H9 (cell line): Measurements from ENCODE around the gene VASN. TPM values are rescaled to one million over a fixed set of nuclear protein-coding genes. Genes with fewer than 3 reads are reported as not detected.
A peak's percentile ranks its signal among the peaks of the same experiment; 100 is the strongest.

Source experiments
- DNase-seq: peaks from one replicate; pipeline ENCODE4 v3.0.0-alpha.2; 2017
- H2AFZ ChIP-seq: one replicate; pipeline ENCODE4 v1.6.1; 2013; ENCODE audit warnings: mild to moderate bottlenecking, low read length, control low read depth, moderate library complexity
- H2AK5ac ChIP-seq: 2 replicates; pipeline ENCODE4 v1.6.1; 2013; ENCODE audit warnings: low read length, control low read depth, mixed read lengths; ENCODE audit not compliant: insufficient read length
- H2BK120ac ChIP-seq: one replicate; pipeline ENCODE4 v1.6.1; 2013; ENCODE audit warnings: low read depth, mild to moderate bottlenecking, low read length, control low read depth, inconsistent platforms; ENCODE audit not compliant: poor library complexity, severe bottlenecking
- H2BK12ac ChIP-seq: 2 replicates; pipeline ENCODE4 v1.6.1; 2013; ENCODE audit warnings: low read length, control low read depth, mixed read lengths, low read depth; ENCODE audit not compliant: insufficient read length
- H2BK15ac ChIP-seq: 2 replicates; pipeline ENCODE4 v1.6.1; 2013; ENCODE audit warnings: low read depth, low read length, control low read depth
- H2BK20ac ChIP-seq: one replicate; pipeline ENCODE4 v1.6.1; 2013; ENCODE audit warnings: low read depth, mild to moderate bottlenecking, low read length, control low read depth, inconsistent platforms; ENCODE audit not compliant: poor library complexity, severe bottlenecking
- H2BK5ac ChIP-seq: 2 replicates; pipeline ENCODE4 v1.6.1; 2013; ENCODE audit warnings: low read length, control low read depth, mixed read lengths; ENCODE audit not compliant: insufficient read length
- H3K14ac ChIP-seq: 2 replicates; pipeline ENCODE4 v1.6.1; 2013; ENCODE audit warnings: low read length, control low read depth; ENCODE audit not compliant: insufficient read depth
- H3K18ac ChIP-seq: 2 replicates; pipeline ENCODE4 v1.6.1; 2013; ENCODE audit warnings: low read depth, mild to moderate bottlenecking, mixed read lengths, low read length, control low read depth; ENCODE audit not compliant: insufficient read length
- H3K23ac ChIP-seq: 2 replicates; pipeline ENCODE4 v1.6.1; 2013; ENCODE audit warnings: low read length, control low read depth, mixed read lengths, low read depth; ENCODE audit not compliant: insufficient read length
- H3K23me2 ChIP-seq: 2 replicates; pipeline ENCODE4 v1.6.1; 2013; ENCODE audit warnings: low read depth, mild to moderate bottlenecking, mixed read lengths, low read length, control low read depth; ENCODE audit not compliant: insufficient read length, poor library complexity, severe bottlenecking
- H3K27ac ChIP-seq: 2 replicates; pipeline ENCODE4 v1.5.1; 2013; ENCODE audit warnings: low read length, control low read depth, mixed read lengths, low read depth; ENCODE audit not compliant: insufficient read length
- H3K27me3 ChIP-seq: 2 replicates; pipeline ENCODE4 v1.6.1; 2013; ENCODE audit warnings: low read length, control low read depth, inconsistent platforms; ENCODE audit not compliant: insufficient read depth
- H3K4ac ChIP-seq: 2 replicates; pipeline ENCODE4 v1.6.1; 2013; ENCODE audit warnings: low read depth, mild to moderate bottlenecking, control low read depth, inconsistent platforms, low read length, moderate library complexity
- H3K4me1 ChIP-seq: 2 replicates; pipeline ENCODE4 v1.6.1; 2013; ENCODE audit warnings: low read length, control low read depth, inconsistent platforms; ENCODE audit not compliant: insufficient read depth
- H3K4me2 ChIP-seq: 2 replicates; pipeline ENCODE4 v1.6.1; 2013; ENCODE audit warnings: low read length, control low read depth, mixed read lengths; ENCODE audit not compliant: insufficient read length, insufficient read depth
- H3K56ac ChIP-seq: 2 replicates; pipeline ENCODE4 v1.6.1; 2013; ENCODE audit warnings: low read depth, mild to moderate bottlenecking, mixed read lengths, low read length, control low read depth; ENCODE audit not compliant: insufficient read length
- H3K79me1 ChIP-seq: 2 replicates; pipeline ENCODE4 v1.6.1; 2013; ENCODE audit warnings: low read depth, mild to moderate bottlenecking, moderate library complexity, low read length, control low read depth, inconsistent platforms; ENCODE audit not compliant: insufficient read depth, poor library complexity, severe bottlenecking
- H3K79me2 ChIP-seq: 2 replicates; pipeline ENCODE4 v1.6.1; 2013; ENCODE audit warnings: low read length, control low read depth, inconsistent platforms; ENCODE audit not compliant: insufficient read depth
- H3K9ac ChIP-seq: 2 replicates; pipeline ENCODE4 v1.6.1; 2013; ENCODE audit warnings: low read length, control low read depth, mixed read lengths; ENCODE audit not compliant: insufficient read length; ENCODE audit errors: extremely low read depth
- H3K9me3 ChIP-seq: one replicate; pipeline ENCODE4 v1.6.1; 2013; ENCODE audit warnings: low read depth, low read length, inconsistent platforms; ENCODE audit not compliant: control insufficient read depth
- H3T11ph ChIP-seq: one replicate; pipeline ENCODE4 v1.6.1; 2013; ENCODE audit warnings: mild to moderate bottlenecking, low read length, control low read depth, inconsistent platforms
- H4K20me1 ChIP-seq: one replicate; pipeline ENCODE4 v1.6.1; 2013; ENCODE audit not compliant: control insufficient read depth, insufficient read length, insufficient read depth
- H4K5ac ChIP-seq: 2 replicates; pipeline ENCODE4 v1.6.1; 2013; ENCODE audit warnings: low read depth, mild to moderate bottlenecking, mixed read lengths, low read length, control low read depth; ENCODE audit not compliant: insufficient read length
- H4K8ac ChIP-seq: replicated peaks from 2 replicates; pipeline ENCODE4 v1.6.1; 2013; ENCODE audit warnings: low read length, control low read depth, mixed read lengths, low read depth; ENCODE audit not compliant: insufficient read length
- H4K91ac ChIP-seq: 2 replicates; pipeline ENCODE4 v1.6.1; 2013; ENCODE audit warnings: low read depth, mild to moderate bottlenecking, moderate library complexity, mixed read lengths, low read length, control low read depth; ENCODE audit not compliant: insufficient read length
- H3K27ac Mint-ChIP-seq, 3 experiments: 2 replicates in 2 of 3; 3 replicates in 1 of 3; pipeline ENCODE4 v1.8.0; 2020 to 2021; ENCODE audit warnings: mixed read lengths in 3 of 3, mild to moderate bottlenecking in 1 of 3, moderate library complexity in 1 of 3
- H3K27me3 Mint-ChIP-seq: 2 replicates; pipeline ENCODE4 v1.8.0; 2021; ENCODE audit warnings: low read depth, mild to moderate bottlenecking, moderate library complexity, mixed read lengths
- H3K36me3 Mint-ChIP-seq, 3 experiments: 2 replicates in 2 of 3; 3 replicates in 1 of 3; pipeline ENCODE4 v1.8.0; 2020 to 2021; ENCODE audit warnings: low read depth in 3 of 3, mixed read lengths in 3 of 3; ENCODE audit not compliant: insufficient read depth in 1 of 3
- H3K4me1 Mint-ChIP-seq, 2 experiments: 2 replicates each; pipeline ENCODE4 v1.8.0; 2020; ENCODE audit warnings: mixed read lengths in 2 of 2
- H3K4me3 Mint-ChIP-seq, 2 experiments: 2 replicates in 1 of 2; 3 replicates in 1 of 2; pipeline ENCODE4 v1.8.0; 2020 to 2021; ENCODE audit warnings: mild to moderate bottlenecking in 2 of 2, mixed read lengths in 2 of 2, moderate library complexity in 1 of 2
- H3K9me3 Mint-ChIP-seq, 2 experiments: 2 replicates in 1 of 2; 3 replicates in 1 of 2; pipeline ENCODE4 v1.8.0; 2020; ENCODE audit warnings: mild to moderate bottlenecking in 2 of 2, mixed read lengths in 2 of 2, moderate library complexity in 1 of 2
- WGBS: extraction: QIAGEN DNeasy Blood & Tissue Kit; methylation state at CpG from one replicate; pipeline ENCODE4 v1.1.7; 2013; ENCODE audit warnings: missing lambda C conversion rate, low lambda C conversion rate, mixed read lengths; ENCODE audit not compliant: insufficient read length; ENCODE audit errors: extremely low coverage; 5-methylcytosine and 5-hydroxymethylcytosine counted together
- total RNA-seq: library from RNA; stranded (reverse); gene quantifications from 2 replicates; pipeline ENCODE4 v1.2.1, GENCODE V29; 2021
- TF ChIP-seq, protein P1 (sequence below): fragments of 200-600 bp; sonication (generic); conservative IDR thresholded peaks from 3 replicates; pipeline ENCODE4 v1.8.0; 2021; ENCODE audit warnings: antibody characterized with exemption, mild to moderate bottlenecking

VASN gene
- total RNA-seq, 1 experiment from 2014 or later: 11.0 TPM

DNA sequence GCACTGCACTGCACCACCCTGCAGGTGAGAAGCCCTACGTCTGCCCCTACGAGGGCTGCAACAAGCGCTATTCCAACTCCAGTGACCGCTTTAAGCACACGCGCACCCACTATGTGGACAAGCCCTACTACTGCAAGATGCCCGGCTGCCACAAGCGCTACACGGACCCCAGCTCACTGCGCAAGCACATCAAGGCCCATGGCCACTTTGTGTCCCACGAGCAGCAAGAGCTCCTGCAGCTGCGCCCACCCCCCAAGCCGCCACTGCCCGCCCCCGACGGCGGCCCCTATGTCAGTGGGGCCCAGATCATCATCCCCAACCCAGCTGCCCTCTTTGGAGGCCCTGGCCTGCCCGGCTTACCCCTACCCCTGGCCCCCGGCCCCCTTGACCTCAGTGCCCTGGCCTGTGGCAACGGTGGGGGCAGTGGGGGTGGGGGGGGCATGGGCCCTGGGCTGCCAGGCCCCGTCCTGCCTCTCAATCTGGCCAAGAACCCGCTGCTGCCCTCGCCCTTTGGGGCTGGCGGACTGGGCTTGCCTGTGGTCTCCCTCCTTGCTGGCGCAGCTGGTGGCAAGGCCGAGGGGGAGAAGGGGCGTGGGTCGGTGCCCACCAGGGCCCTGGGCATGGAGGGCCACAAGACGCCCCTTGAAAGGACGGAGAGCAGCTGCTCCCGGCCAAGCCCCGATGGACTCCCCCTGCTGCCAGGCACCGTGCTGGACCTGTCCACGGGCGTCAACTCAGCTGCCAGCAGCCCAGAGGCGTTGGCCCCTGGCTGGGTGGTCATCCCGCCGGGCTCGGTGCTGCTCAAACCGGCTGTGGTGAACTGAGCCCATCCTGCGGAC, 34.7 kb upstream of the VASN start:
- Histone ChIP-seq H3K4ac (no peak overlapping the region), H2AK5ac (no peak overlapping the region), H2BK15ac (no peak overlapping the region), H2BK12ac (no peak overlapping the region), H4K20me1 (no peaks in the 10 kb centered on the region), H3K23me2 (no peaks in the 10 kb centered on the region), H3K23ac (no peak overlapping the region), H3K56ac (no peak overlapping the region), H3K9me3 (no peaks in the 10 kb centered on the region), H4K5ac (no peak overlapping the region), H2AFZ (no peak overlapping the region), H3K18ac (no peak overlapping the region), H3K14ac (no peak overlapping the region; the same call in 1 of the 2 replicates), H2BK5ac (no peak overlapping the region), H2BK20ac (no peak overlapping the region), H4K91ac (no peak overlapping the region), H3K79me1 (no peaks in the 10 kb centered on the region), H4K8ac (no peak overlapping the region), H3K4me1 (no peaks in the 10 kb centered on the region), H3K9ac (no peak overlapping the region), H3K27me3 (no peaks in the 10 kb centered on the region), H3K79me2 (no peaks in the 10 kb centered on the region), H3K4me2 (no peak overlapping the region), H3K27ac (no peak overlapping the region), H2BK120ac (no peak overlapping the region), H3T11ph (no peak overlapping the region)
- Mint-ChIP-seq H3K4me3 (no peak overlapping the region), H3K36me3 (peaks cover 5 to 26% (median 15%) of the 10 kb centered on the region in 3 experiments; a peak in 6 of 7 replicates), H3K27me3 (no peaks in the 10 kb centered on the region), H3K27ac (peak overlapping the region in 1 of 3 experiments; percentile 62; a peak in 1 of 7 replicates), H3K4me1 (no peaks in the 10 kb centered on the region), H3K9me3 (no peaks in the 10 kb centered on the region)
- peak; percentile 31 for DNase-seq
- WGBS: no CpG with 5 or more reads among the region's 41 CpGs
- TF ChIP-seq, protein P1, sequence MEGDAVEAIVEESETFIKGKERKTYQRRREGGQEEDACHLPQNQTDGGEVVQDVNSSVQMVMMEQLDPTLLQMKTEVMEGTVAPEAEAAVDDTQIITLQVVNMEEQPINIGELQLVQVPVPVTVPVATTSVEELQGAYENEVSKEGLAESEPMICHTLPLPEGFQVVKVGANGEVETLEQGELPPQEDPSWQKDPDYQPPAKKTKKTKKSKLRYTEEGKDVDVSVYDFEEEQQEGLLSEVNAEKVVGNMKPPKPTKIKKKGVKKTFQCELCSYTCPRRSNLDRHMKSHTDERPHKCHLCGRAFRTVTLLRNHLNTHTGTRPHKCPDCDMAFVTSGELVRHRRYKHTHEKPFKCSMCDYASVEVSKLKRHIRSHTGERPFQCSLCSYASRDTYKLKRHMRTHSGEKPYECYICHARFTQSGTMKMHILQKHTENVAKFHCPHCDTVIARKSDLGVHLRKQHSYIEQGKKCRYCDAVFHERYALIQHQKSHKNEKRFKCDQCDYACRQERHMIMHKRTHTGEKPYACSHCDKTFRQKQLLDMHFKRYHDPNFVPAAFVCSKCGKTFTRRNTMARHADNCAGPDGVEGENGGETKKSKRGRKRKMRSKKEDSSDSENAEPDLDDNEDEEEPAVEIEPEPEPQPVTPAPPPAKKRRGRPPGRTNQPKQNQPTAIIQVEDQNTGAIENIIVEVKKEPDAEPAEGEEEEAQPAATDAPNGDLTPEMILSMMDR: no peak
